GM13977 (cell line): ENCODE results near the gene GSE1.

Experiments used
- DNase-seq: peaks from one replicate; pipeline ENCODE4 v3.0.0; 2012; ENCODE audit warnings: low spot score
- CTCF ChIP-seq: IDR thresholded peaks from 2 replicates; pipeline ENCODE4 v1.5.1; 2012; ENCODE audit warnings: mild to moderate bottlenecking, control low read depth; ENCODE audit not compliant: insufficient read depth; ENCODE audit errors: extremely low read depth, missing control alignments
- in situ Hi-C: fragments of 300-500 bp; cut with MboI; formaldehyde crosslinking; loops from one replicate; pipeline ENCODE4 v1.12.0; 2022; ENCODE audit warnings: low sequenced_read_pairs, low pct_unique_long_range_greater_than_20kb, mixed read lengths, inconsistent platforms; ENCODE audit not compliant: unreplicated experiment

The GSE1 gene

GRCh38 chr16:85627089-85627488 lies 14.0 kb downstream of the GSE1 start:
- no peak for TF ChIP-seq CTCF
- no peak for DNase-seq
- in situ Hi-C loops: no loop called here

- TF ChIP-seq CTCF: no peak
- no peak for DNase-seq
- in situ Hi-C loops: no loop called here
These were observed 14.6 kb downstream of the GSE1 start for GRCh38 chr16:85627526-85628264.

- no peak for DNase-seq
- in situ Hi-C loops: no loop called here
- no peak for TF ChIP-seq CTCF
These were observed 15.1 kb downstream of the GSE1 start for GRCh38 chr16:85628265-85628556.

GRCh38 chr16:85628645-85629044 lies 15.5 kb downstream of the GSE1 start:
- DNase-seq: no peak
- in situ Hi-C loops: no loop called here
- no peak for TF ChIP-seq CTCF

GRCh38 chr16:85629326-85629725 lies 16.2 kb downstream of the GSE1 start:
- TF ChIP-seq CTCF: no peak
- in situ Hi-C loops: no loop called here
- DNase-seq: no peak

- DNase-seq: no peak
- in situ Hi-C loops: no loop called here
- TF ChIP-seq CTCF: no peak
These were observed 16.7 kb downstream of the GSE1 start for GRCh38 chr16:85629853-85630252.
